GM12878 (cell line): ENCODE results near the gene KLHL5.
"Not testable (repeated sequence)": the region's sequence is repeated elsewhere in the genome, so short reads cannot be mapped to it uniquely, and the experiment has no call there.

Experiments used
- CTCF ChIP-seq, 3 experiments: IDR thresholded peaks in 2 of 3; conservative IDR thresholded peaks in 1 of 3; 2 replicates each; pipeline ENCODE4 v1.5.1; 2011; ENCODE audit warnings: low read depth in 3 of 3, low read length in 3 of 3, mild to moderate bottlenecking in 3 of 3, control low read depth in 2 of 3, moderate library complexity in 2 of 3, inconsistent platforms in 1 of 3, mixed read lengths in 1 of 3; ENCODE audit not compliant: control insufficient read depth in 2 of 3, insufficient read depth in 1 of 3; ENCODE audit errors: extremely low read depth in 1 of 3
- EP300 ChIP-seq, 2 experiments: fragments of 150-350 bp in 1 of 2; IDR thresholded peaks; 2 replicates each; pipeline ENCODE4 v1.6.1; 2011 to 2012; ENCODE audit warnings: low read depth in 2 of 2, low read length in 2 of 2, borderline replicate concordance in 1 of 2, improper control_type of control experiment in 1 of 2, inconsistent platforms in 1 of 2; ENCODE audit not compliant: control insufficient read depth in 1 of 2
- HDGF ChIP-seq: fragments of 450-650 bp; IDR thresholded peaks from 2 replicates; pipeline ENCODE4 v1.6.1; 2016; ENCODE audit warnings: antibody characterized with exemption
- POLR2AphosphoS5 ChIP-seq: IDR thresholded peaks from 2 replicates; pipeline ENCODE4 v1.6.1; 2011; ENCODE audit warnings: mild to moderate bottlenecking, low read length, inconsistent platforms
- PRDM15 ChIP-seq: fragments of 450-650 bp; formaldehyde crosslinking; IDR thresholded peaks from 2 replicates; pipeline ENCODE4 v1.4.0; 2020; ENCODE audit warnings: mild to moderate bottlenecking, moderate library complexity

- not testable (repeated sequence) for TF ChIP-seq EP300 (IDR thresholded peaks at IDR 0.05; ENCODE audit: borderline replicate concordance in 1 of 2, control insufficient read depth in 1 of 2, low read depth in 2 of 2, low read length in 2 of 2); POLR2AphosphoS5; CTCF (IDR thresholded peaks at IDR 0.05 in 2 of 3, conservative IDR thresholded peaks at IDR 0.05 in 1 of 3; ENCODE audit: control insufficient read depth in 2 of 3, extremely low read depth in 1 of 3, insufficient read depth in 1 of 3, low read depth in 3 of 3, low read length in 3 of 3); HDGF; PRDM15 (CRISPR knock-in tag)
Observed at GRCh38 chr4:39138227-39138626, 76.2 kb downstream of the KLHL5 start.
